HEK293 (cell line): ENCODE measurements around the gene MAGI2.

Experiments used
- CTCF ChIA-PET: fragments of 350-600 bp; formaldehyde crosslinking; extraction: SDS; loops from one replicate; lab custom pipeline; 2021; ENCODE audit warnings: antibody characterized with exemption; lab: Yijun Ruan, JAX
- POLR2A ChIA-PET: fragments of 300-600 bp; formaldehyde crosslinking; extraction: SDS; loops from one replicate; lab custom pipeline; 2020; ENCODE audit warnings: antibody characterized with exemption, inconsistent platforms; lab: Yijun Ruan, JAX
- H3K27ac ChIP-seq: fragments of 200-500 bp; sonication (Bioruptor generic); 2 replicates; pipeline ENCODE4 v1.5.1; 2014; ENCODE audit warnings: low read depth, low read length, control low read depth, inconsistent platforms; ENCODE audit errors: extremely low read depth
- H3K36me3 ChIP-seq, 2 experiments: fragments of 200-500 bp in 1 of 2; sonication (Bioruptor generic) in 1 of 2; 1 replicate in 1 of 2; 2 replicates in 1 of 2; pipeline ENCODE4 v1.5.1; 2014 to 2017; ENCODE audit warnings: inconsistent platforms in 2 of 2, low read length in 2 of 2; ENCODE audit not compliant: control insufficient read depth in 2 of 2, insufficient read depth in 1 of 2
- H3K4me1 ChIP-seq: fragments of 200-500 bp; sonication (Bioruptor generic); 2 replicates; pipeline ENCODE4 v1.5.1; 2014; ENCODE audit warnings: mild to moderate bottlenecking, low read length, inconsistent platforms; ENCODE audit not compliant: control insufficient read depth, insufficient read depth
- H3K4me3 ChIP-seq: 2 replicates; pipeline ENCODE4 v1.5.1; 2011; ENCODE audit warnings: low read depth, mild to moderate bottlenecking, control low read depth, low read length, moderate library complexity
- H3K9me3 ChIP-seq: fragments of 200-500 bp; sonication (Bioruptor generic); 2 replicates; pipeline ENCODE4 v1.5.1; 2014; ENCODE audit warnings: low read depth, low read length, inconsistent platforms; ENCODE audit not compliant: control insufficient read depth, insufficient read depth
- EGR2 ChIP-seq: fragments of 450-650 bp; formaldehyde crosslinking; IDR thresholded peaks from 2 replicates; pipeline ENCODE4 v1.5.1; 2016; ENCODE audit warnings: low read depth, missing biosample characterization, missing genetic modification characterization
- GFI1B ChIP-seq: fragments of 450-650 bp; formaldehyde crosslinking; IDR thresholded peaks from 2 replicates; pipeline ENCODE4 v1.5.1; 2016; ENCODE audit warnings: missing biosample characterization, missing genetic modification characterization
- GLIS1 ChIP-seq: fragments of 450-650 bp; formaldehyde crosslinking; IDR thresholded peaks from 2 replicates; pipeline ENCODE4 v1.5.1; 2016; ENCODE audit warnings: missing biosample characterization, missing genetic modification characterization
- IKZF3 ChIP-seq: fragments of 450-650 bp; IDR thresholded peaks from 2 replicates; pipeline ENCODE4 v1.5.0; 2018; ENCODE audit warnings: missing biosample characterization, mild to moderate bottlenecking, missing genetic modification characterization, moderate library complexity
- OVOL3 ChIP-seq: fragments of 450-650 bp; formaldehyde crosslinking; IDR thresholded peaks from 2 replicates; pipeline ENCODE4 v1.5.1; 2016; ENCODE audit warnings: missing biosample characterization, missing genetic modification characterization
- PRDM1 ChIP-seq: fragments of 450-650 bp; formaldehyde crosslinking; IDR thresholded peaks from 2 replicates; pipeline ENCODE4; 2016; ENCODE audit warnings: missing biosample characterization, missing genetic modification characterization
- SP7 ChIP-seq: fragments of 450-650 bp; formaldehyde crosslinking; IDR thresholded peaks from 2 replicates; pipeline ENCODE4 v1.5.1; 2016; ENCODE audit warnings: missing biosample characterization, missing genetic modification characterization
- ZBTB48 ChIP-seq: fragments of 450-650 bp; formaldehyde crosslinking; IDR thresholded peaks from 2 replicates; pipeline ENCODE4 v1.5.1; 2016; ENCODE audit warnings: missing biosample characterization, missing genetic modification characterization
- ZNF248 ChIP-seq: fragments of 450-650 bp; formaldehyde crosslinking; IDR thresholded peaks from 2 replicates; pipeline ENCODE4 v1.5.1; 2017; ENCODE audit warnings: missing biosample characterization, missing genetic modification characterization
- ZNF37A ChIP-seq: fragments of 450-650 bp; IDR thresholded peaks from 2 replicates; pipeline ENCODE4 v1.5.1; 2018; ENCODE audit warnings: missing biosample characterization, missing genetic modification characterization
- ZNF473 ChIP-seq: fragments of 450-650 bp; formaldehyde crosslinking; IDR thresholded peaks from 2 replicates; pipeline ENCODE4 v1.5.1; 2017; ENCODE audit warnings: missing biosample characterization, missing genetic modification characterization
- ZNF501 ChIP-seq: fragments of 450-650 bp; formaldehyde crosslinking; IDR thresholded peaks from 2 replicates; pipeline ENCODE4 v1.5.1; 2016; ENCODE audit warnings: missing biosample characterization, missing genetic modification characterization
- ZNF549 ChIP-seq: fragments of 450-650 bp; IDR thresholded peaks from 2 replicates; pipeline ENCODE4 v1.5.1; 2018; ENCODE audit warnings: missing biosample characterization, missing genetic modification characterization, mild to moderate bottlenecking, inconsistent platforms, moderate library complexity
- ZNF600 ChIP-seq: fragments of 450-650 bp; formaldehyde crosslinking; IDR thresholded peaks from 2 replicates; pipeline ENCODE4 v1.5.1; 2016; ENCODE audit warnings: missing biosample characterization, missing genetic modification characterization
- ZNF623 ChIP-seq: fragments of 450-650 bp; formaldehyde crosslinking; IDR thresholded peaks from 2 replicates; pipeline ENCODE4 v1.5.1; 2016; ENCODE audit warnings: missing biosample characterization, missing genetic modification characterization
- ZNF654 ChIP-seq: fragments of 450-650 bp; formaldehyde crosslinking; IDR thresholded peaks from 2 replicates; pipeline ENCODE4 v1.5.1; 2016; ENCODE audit warnings: low read depth, missing biosample characterization, missing genetic modification characterization
- ZNF777 ChIP-seq: fragments of 450-650 bp; formaldehyde crosslinking; IDR thresholded peaks from 2 replicates; pipeline ENCODE4 v1.5.1; 2017; ENCODE audit warnings: missing biosample characterization, missing genetic modification characterization, borderline replicate concordance
- ZNF830 ChIP-seq: fragments of 450-650 bp; IDR thresholded peaks from 2 replicates; pipeline ENCODE4 v1.5.0; 2018; ENCODE audit warnings: missing biosample characterization, missing genetic modification characterization, low read depth, mild to moderate bottlenecking, moderate library complexity
- ZSCAN16 ChIP-seq: fragments of 450-650 bp; formaldehyde crosslinking; IDR thresholded peaks from 2 replicates; pipeline ENCODE4 v1.5.1; 2016; ENCODE audit warnings: missing biosample characterization, missing genetic modification characterization
- TF ChIP-seq, protein P1 (sequence below): fragments of 450-650 bp; formaldehyde crosslinking; IDR thresholded peaks from 2 replicates; pipeline ENCODE4 v1.5.1; 2017; ENCODE audit warnings: missing biosample characterization, missing genetic modification characterization
- TF ChIP-seq, protein P2 (sequence below): fragments of 450-650 bp; formaldehyde crosslinking; IDR thresholded peaks from 2 replicates; pipeline ENCODE4 v1.5.1; 2016; ENCODE audit warnings: missing biosample characterization, missing genetic modification characterization, low read depth
- TF ChIP-seq, protein P3 (sequence below): fragments of 450-650 bp; formaldehyde crosslinking; IDR thresholded peaks from 2 replicates; pipeline ENCODE4 v1.5.0; 2017; ENCODE audit warnings: missing biosample characterization, missing genetic modification characterization, borderline replicate concordance
- TF ChIP-seq, protein P4 (sequence below): fragments of 450-650 bp; formaldehyde crosslinking; optimal IDR thresholded peaks from 2 replicates; pipeline ENCODE3; 2016; ENCODE audit warnings: missing biosample characterization, mild to moderate bottlenecking, missing genetic modification characterization
- TF ChIP-seq, protein P5 (sequence below): fragments of 450-650 bp; formaldehyde crosslinking; IDR thresholded peaks from 2 replicates; pipeline ENCODE4 v1.5.1; 2016; ENCODE audit warnings: missing biosample characterization, missing genetic modification characterization

The MAGI2 gene

DNA sequence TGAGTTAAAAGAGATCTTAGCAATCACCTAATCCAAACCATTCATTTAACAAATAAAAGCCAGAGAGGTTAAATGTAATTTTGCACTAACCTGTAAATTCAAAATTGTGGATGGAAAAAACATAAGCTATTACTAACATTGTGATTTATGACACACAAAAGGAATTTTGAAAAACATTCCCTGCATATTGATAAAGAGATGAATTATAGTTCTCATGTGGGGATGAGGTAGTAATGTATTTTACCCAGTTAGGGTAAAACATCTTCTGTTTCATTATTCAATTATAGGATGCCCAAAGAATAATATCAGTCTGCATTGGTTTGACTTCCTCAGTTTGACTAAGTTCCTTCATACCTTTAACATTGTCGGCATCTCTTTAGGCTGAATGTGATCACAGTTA lies 1093.6 kb downstream of the MAGI2 start:
- H3K36me3 ChIP-seq = no peaks in the 10 kb centered on the region
- H3K4me1 ChIP-seq = no peaks in the 10 kb centered on the region
- no peak overlapping the region for H3K4me3 ChIP-seq
- CTCF ChIA-PET = interaction anchor here (0.6 kb wide), 1 partner anchor 744 kb away, joined by 3 read pairs; no protein-coding TSS in a partner anchor
- no peak overlapping the region for H3K27ac ChIP-seq
- no peaks in the 10 kb centered on the region for H3K9me3 ChIP-seq
- TF ChIP-seq ZBTB48 (tag by site-specific recombination) (no peak), ZSCAN16 (tag by site-specific recombination) (no peak), GLIS1 (tag by site-specific recombination) (no peak), SP7 (no peak), ZNF600 (tag by site-specific recombination) (no peak), ZNF830 (tag by site-specific recombination) (no peak), ZNF777 (no peak), ZNF623 (tag by site-specific recombination) (no peak), ZNF248 (no peak), GFI1B (tag by site-specific recombination) (no peak)
- TF ChIP-seq, protein P1, sequence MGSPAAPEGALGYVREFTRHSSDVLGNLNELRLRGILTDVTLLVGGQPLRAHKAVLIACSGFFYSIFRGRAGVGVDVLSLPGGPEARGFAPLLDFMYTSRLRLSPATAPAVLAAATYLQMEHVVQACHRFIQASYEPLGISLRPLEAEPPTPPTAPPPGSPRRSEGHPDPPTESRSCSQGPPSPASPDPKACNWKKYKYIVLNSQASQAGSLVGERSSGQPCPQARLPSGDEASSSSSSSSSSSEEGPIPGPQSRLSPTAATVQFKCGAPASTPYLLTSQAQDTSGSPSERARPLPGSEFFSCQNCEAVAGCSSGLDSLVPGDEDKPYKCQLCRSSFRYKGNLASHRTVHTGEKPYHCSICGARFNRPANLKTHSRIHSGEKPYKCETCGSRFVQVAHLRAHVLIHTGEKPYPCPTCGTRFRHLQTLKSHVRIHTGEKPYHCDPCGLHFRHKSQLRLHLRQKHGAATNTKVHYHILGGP = no peak
- POLR2A ChIA-PET = no interaction called here

DNA sequence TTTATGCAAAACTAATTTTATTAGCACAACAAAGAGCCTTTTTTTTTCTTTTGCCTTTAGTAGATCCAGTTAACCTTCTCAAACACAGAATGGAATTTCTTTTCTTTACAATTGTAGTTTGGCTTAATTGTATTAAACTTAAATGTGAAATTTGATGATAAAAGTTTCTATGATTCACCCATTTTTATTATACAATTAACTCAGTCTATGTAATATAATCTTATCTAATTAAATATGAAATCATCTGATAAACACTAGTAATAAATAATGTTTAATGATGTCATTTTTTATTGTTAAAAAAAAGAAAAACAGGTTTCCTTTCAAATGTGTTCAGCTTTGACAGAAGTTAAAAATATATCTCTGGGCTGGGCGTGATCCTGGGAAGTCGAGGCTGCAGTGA lies 1095.8 kb downstream of the MAGI2 start:
- CTCF ChIA-PET = no interaction called here
- no peaks in the 10 kb centered on the region for H3K4me1 ChIP-seq
- POLR2A ChIA-PET = no interaction called here
- no peaks in the 10 kb centered on the region for H3K9me3 ChIP-seq
- H3K36me3 ChIP-seq = no peaks in the 10 kb centered on the region
- TF ChIP-seq ZNF549 (tag by site-specific recombination) (no peak), ZNF37A (tag by site-specific recombination) (no peak), EGR2 (tag by site-specific recombination) (no peak)
- TF ChIP-seq, protein P2, sequence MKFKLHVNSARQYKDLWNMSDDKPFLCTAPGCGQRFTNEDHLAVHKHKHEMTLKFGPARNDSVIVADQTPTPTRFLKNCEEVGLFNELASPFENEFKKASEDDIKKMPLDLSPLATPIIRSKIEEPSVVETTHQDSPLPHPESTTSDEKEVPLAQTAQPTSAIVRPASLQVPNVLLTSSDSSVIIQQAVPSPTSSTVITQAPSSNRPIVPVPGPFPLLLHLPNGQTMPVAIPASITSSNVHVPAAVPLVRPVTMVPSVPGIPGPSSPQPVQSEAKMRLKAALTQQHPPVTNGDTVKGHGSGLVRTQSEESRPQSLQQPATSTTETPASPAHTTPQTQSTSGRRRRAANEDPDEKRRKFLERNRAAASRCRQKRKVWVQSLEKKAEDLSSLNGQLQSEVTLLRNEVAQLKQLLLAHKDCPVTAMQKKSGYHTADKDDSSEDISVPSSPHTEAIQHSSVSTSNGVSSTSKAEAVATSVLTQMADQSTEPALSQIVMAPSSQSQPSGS (tag by site-specific recombination) = peak; percentile 54; the same call in 1 of the 2 replicates
- TF ChIP-seq, all 188 proteins: peak for 1
- Histone ChIP-seq H3K4me3 (no peak overlapping the region), H3K27ac (no peak overlapping the region)

DNA sequence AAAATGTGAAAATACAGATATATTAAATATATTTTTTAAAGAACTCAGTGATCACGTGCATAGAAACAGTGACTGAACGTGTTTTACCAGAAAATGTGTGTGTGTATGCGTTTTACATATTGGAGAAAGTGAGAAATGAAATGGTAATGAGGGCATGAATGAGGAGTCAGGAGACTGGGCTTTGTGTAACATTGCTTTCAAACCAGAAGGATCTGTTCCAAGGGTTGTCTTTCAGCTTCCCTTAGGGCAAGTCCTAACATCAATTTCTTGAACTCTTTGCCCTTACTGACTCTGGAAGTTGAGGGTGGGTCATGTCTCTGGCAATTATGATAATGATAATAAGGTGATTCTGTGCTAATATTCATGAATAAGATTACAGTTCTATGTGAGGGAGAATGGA lies 1097.6 kb downstream of the MAGI2 start:
- CTCF ChIA-PET = no interaction called here
- no peak for TF ChIP-seq IKZF3 (tag by site-specific recombination)
- TF ChIP-seq, protein P3, sequence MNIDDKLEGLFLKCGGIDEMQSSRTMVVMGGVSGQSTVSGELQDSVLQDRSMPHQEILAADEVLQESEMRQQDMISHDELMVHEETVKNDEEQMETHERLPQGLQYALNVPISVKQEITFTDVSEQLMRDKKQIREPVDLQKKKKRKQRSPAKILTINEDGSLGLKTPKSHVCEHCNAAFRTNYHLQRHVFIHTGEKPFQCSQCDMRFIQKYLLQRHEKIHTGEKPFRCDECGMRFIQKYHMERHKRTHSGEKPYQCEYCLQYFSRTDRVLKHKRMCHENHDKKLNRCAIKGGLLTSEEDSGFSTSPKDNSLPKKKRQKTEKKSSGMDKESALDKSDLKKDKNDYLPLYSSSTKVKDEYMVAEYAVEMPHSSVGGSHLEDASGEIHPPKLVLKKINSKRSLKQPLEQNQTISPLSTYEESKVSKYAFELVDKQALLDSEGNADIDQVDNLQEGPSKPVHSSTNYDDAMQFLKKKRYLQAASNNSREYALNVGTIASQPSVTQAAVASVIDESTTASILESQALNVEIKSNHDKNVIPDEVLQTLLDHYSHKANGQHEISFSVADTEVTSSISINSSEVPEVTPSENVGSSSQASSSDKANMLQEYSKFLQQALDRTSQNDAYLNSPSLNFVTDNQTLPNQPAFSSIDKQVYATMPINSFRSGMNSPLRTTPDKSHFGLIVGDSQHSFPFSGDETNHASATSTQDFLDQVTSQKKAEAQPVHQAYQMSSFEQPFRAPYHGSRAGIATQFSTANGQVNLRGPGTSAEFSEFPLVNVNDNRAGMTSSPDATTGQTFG (tag by site-specific recombination) = no peak
- no peak for TF ChIP-seq OVOL3 (tag by site-specific recombination)
- TF ChIP-seq ZNF501 (tag by site-specific recombination) = no peak
- TF ChIP-seq, protein P4, sequence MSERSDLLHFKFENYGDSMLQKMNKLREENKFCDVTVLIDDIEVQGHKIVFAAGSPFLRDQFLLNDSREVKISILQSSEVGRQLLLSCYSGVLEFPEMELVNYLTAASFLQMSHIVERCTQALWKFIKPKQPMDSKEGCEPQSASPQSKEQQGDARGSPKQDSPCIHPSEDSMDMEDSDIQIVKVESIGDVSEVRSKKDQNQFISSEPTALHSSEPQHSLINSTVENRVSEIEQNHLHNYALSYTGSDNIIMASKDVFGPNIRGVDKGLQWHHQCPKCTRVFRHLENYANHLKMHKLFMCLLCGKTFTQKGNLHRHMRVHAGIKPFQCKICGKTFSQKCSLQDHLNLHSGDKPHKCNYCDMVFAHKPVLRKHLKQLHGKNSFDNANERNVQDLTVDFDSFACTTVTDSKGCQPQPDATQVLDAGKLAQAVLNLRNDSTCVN = no peak
- no peak for TF ChIP-seq ZNF654
- TF ChIP-seq PRDM1 (tag by site-specific recombination) = no peak
- TF ChIP-seq, protein P5, sequence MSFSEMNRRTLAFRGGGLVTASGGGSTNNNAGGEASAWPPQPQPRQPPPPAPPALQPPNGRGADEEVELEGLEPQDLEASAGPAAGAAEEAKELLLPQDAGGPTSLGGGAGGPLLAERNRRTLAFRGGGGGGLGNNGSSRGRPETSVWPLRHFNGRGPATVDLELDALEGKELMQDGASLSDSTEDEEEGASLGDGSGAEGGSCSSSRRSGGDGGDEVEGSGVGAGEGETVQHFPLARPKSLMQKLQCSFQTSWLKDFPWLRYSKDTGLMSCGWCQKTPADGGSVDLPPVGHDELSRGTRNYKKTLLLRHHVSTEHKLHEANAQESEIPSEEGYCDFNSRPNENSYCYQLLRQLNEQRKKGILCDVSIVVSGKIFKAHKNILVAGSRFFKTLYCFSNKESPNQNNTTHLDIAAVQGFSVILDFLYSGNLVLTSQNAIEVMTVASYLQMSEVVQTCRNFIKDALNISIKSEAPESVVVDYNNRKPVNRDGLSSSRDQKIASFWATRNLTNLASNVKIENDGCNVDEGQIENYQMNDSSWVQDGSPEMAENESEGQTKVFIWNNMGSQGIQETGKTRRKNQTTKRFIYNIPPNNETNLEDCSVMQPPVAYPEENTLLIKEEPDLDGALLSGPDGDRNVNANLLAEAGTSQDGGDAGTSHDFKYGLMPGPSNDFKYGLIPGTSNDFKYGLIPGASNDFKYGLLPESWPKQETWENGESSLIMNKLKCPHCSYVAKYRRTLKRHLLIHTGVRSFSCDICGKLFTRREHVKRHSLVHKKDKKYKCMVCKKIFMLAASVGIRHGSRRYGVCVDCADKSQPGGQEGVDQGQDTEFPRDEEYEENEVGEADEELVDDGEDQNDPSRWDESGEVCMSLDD (tag by site-specific recombination) = no peak
- TF ChIP-seq ZNF473 = no peak
- no peaks in the 10 kb centered on the region for H3K9me3 ChIP-seq
- POLR2A ChIA-PET = no interaction called here
- H3K4me1 ChIP-seq = no peaks in the 10 kb centered on the region
- H3K4me3 ChIP-seq = no peak overlapping the region
- no peaks in the 10 kb centered on the region for H3K36me3 ChIP-seq
- no peak overlapping the region for H3K27ac ChIP-seq
